K562 (cell line): Measurements from ENCODE around the gene NCCRP1. TPM values are rescaled to one million over a fixed set of nuclear protein-coding genes. Genes with fewer than 3 reads are reported as not detected.

Source experiments
- ATAC-seq: fragments of 200-7000 bp; cut with Tn5 transposase; 3 replicates; pipeline ENCODE4 v1.9.1; 2020; ENCODE audit warnings: moderate library complexity
- BruUV-seq: library from RNA; stranded (reverse); fragments of 400-500 nt; replicated peaks from 2 replicates; lab custom pipeline; 2021; lab: Mats Ljungman, UMichigan
- CTCF ChIA-PET: fragments of 300-600 bp; formaldehyde crosslinking; extraction: SDS; loops from one replicate; lab custom pipeline; 2021; ENCODE audit warnings: low intra/inter-chr PET ratio; lab: Yijun Ruan, JAX
- POLR2A ChIA-PET: fragments of 300-600, 350-650 bp; sonication (Branson Sonifier 250); formaldehyde crosslinking; extraction: SDS; loops from one replicate; lab custom pipeline; 2021; ENCODE audit warnings: antibody characterized with exemption, inconsistent platforms; lab: Yijun Ruan, JAX
- DNase-seq, 4 experiments: peaks; one replicate each; pipeline versions ENCODE4 v3.0.0 to v3.0.0-alpha.2; 2011 to 2018; ENCODE audit warnings: low spot score in 3 of 4, mixed read lengths in 3 of 4; ENCODE audit errors: extremely low read depth in 1 of 4
- FAIRE-seq: peaks from 2 replicates; lab custom pipeline; 2011; peaks lifted over from hg19 to GRCh38; lab: Jason Lieb, UNC
- H2AFZ ChIP-seq: 2 replicates; pipeline ENCODE4 v1.6.0; 2011; ENCODE audit warnings: low read depth, low read length, control low read depth, inconsistent platforms
- H3K27ac ChIP-seq: fragments of 200-600 bp; 3 replicates; pipeline ENCODE4 v1.8.0; 2011; ENCODE audit warnings: low read depth, mild to moderate bottlenecking, control low read depth, inconsistent platforms, low read length, moderate library complexity, mixed read lengths; ENCODE audit errors: extremely low read depth
- H3K27me3 ChIP-seq, 2 experiments: fragments of 300-600 bp in 1 of 2; 2 replicates in 1 of 2; 3 replicates in 1 of 2; pipeline versions ENCODE4 v1.6.0 to v1.8.0; 2011; ENCODE audit warnings: inconsistent platforms in 2 of 2, low read length in 2 of 2, mild to moderate bottlenecking in 1 of 2, mixed read lengths in 1 of 2, moderate library complexity in 1 of 2; ENCODE audit not compliant: control insufficient read depth in 2 of 2, insufficient read depth in 2 of 2
- H3K36me3 ChIP-seq: fragments of 300-600 bp; 3 replicates; pipeline ENCODE4 v1.8.0; 2011; ENCODE audit warnings: mild to moderate bottlenecking, low read length, inconsistent platforms; ENCODE audit not compliant: control insufficient read depth, insufficient read depth
- H3K4me1 ChIP-seq, 2 experiments: fragments of 200-600 bp in 1 of 2; replicated peaks in 1 of 2; 2 replicates in 1 of 2; 3 replicates in 1 of 2; pipeline versions ENCODE4 v1.5.1 to v1.8.0; 2011; ENCODE audit warnings: inconsistent platforms in 2 of 2, low read length in 2 of 2, mild to moderate bottlenecking in 1 of 2, mixed read lengths in 1 of 2, moderate library complexity in 1 of 2; ENCODE audit not compliant: control insufficient read depth in 2 of 2, insufficient read depth in 2 of 2
- H3K4me2 ChIP-seq: 2 replicates; pipeline ENCODE4 v1.6.1; 2011; ENCODE audit warnings: low read length, control low read depth, inconsistent platforms, mixed read lengths; ENCODE audit not compliant: insufficient read depth
- H3K4me3 ChIP-seq: fragments of 200-600 bp; sonication (generic), shearing (Covaris generic); 2 replicates; pipeline ENCODE4 v1.5.1; 2016; ENCODE audit warnings: control low read depth, inconsistent platforms
- H3K79me2 ChIP-seq: fragments of 200-600 bp; 3 replicates; pipeline ENCODE4 v1.8.0; 2011; ENCODE audit warnings: low read length, inconsistent platforms; ENCODE audit not compliant: control insufficient read depth, insufficient read depth
- H3K9ac ChIP-seq, 2 experiments: 2 replicates each; pipeline versions ENCODE4 v1.6.0 to v1.6.1; 2011; ENCODE audit warnings: low read depth in 2 of 2, low read length in 2 of 2, control low read depth in 1 of 2, inconsistent platforms in 1 of 2, mild to moderate bottlenecking in 1 of 2, mixed read lengths in 1 of 2; ENCODE audit not compliant: insufficient read depth in 1 of 2
- H3K9me1 ChIP-seq: one replicate; pipeline ENCODE4 v1.6.0; 2011; ENCODE audit warnings: inconsistent platforms, mild to moderate bottlenecking, low read length, moderate library complexity; ENCODE audit not compliant: control insufficient read depth, insufficient read depth
- H3K9me3 ChIP-seq: replicated peaks from 2 replicates; pipeline ENCODE4 v1.5.1; 2011; ENCODE audit warnings: low read depth, low read length, inconsistent platforms; ENCODE audit not compliant: control insufficient read depth, insufficient read depth
- H4K20me1 ChIP-seq: replicated peaks from 2 replicates; pipeline ENCODE4 v1.6.1; 2011; ENCODE audit warnings: low read length, inconsistent platforms, mixed read lengths; ENCODE audit not compliant: control insufficient read depth, insufficient read depth
- BRF2 ChIP-seq: IDR thresholded peaks from 3 replicates; pipeline ENCODE4 v1.6.1; 2011; ENCODE audit warnings: borderline replicate concordance, mild to moderate bottlenecking; ENCODE audit not compliant: insufficient read length, insufficient read depth
- C11orf30 ChIP-seq: fragments of 450-650 bp; IDR thresholded peaks from 2 replicates; pipeline ENCODE4 v1.6.1; 2016; ENCODE audit warnings: low read depth, mild to moderate bottlenecking
- CBFB ChIP-seq: sonication (generic); formaldehyde crosslinking; IDR thresholded peaks from 2 replicates; pipeline ENCODE4 v1.4.0; 2020; ENCODE audit warnings: mild to moderate bottlenecking, missing genetic modification reagents
- ELF4 ChIP-seq: fragments of 450-650 bp; formaldehyde crosslinking; IDR thresholded peaks from 2 replicates; pipeline ENCODE4 v1.4.0; 2022; ENCODE audit warnings: missing genetic modification characterization
- MBD2 ChIP-seq: sonication (generic); IDR thresholded peaks from 2 replicates; pipeline ENCODE4 v1.6.1; 2016; ENCODE audit warnings: low read depth, borderline replicate concordance
- MCM5 ChIP-seq: fragments of 450-650 bp; IDR thresholded peaks from 2 replicates; pipeline ENCODE4 v1.6.1; 2016; ENCODE audit warnings: low read depth
- RERE ChIP-seq: sonication (generic); formaldehyde crosslinking; IDR thresholded peaks from 2 replicates; pipeline ENCODE4 v1.8.0; 2023; ENCODE audit warnings: missing genetic modification reagents, mild to moderate bottlenecking, borderline replicate concordance
- TCF7L2 ChIP-seq: fragments of 150-350 bp; IDR thresholded peaks from 2 replicates; pipeline ENCODE4 v1.6.1; 2016; ENCODE audit warnings: low read depth, mild to moderate bottlenecking, low read length, moderate library complexity
- ZBTB12 ChIP-seq: fragments of 250-450 bp; sonication (Bioruptor Pico); IDR thresholded peaks from 2 replicates; pipeline ENCODE4 v1.4.0; 2020
- ZFP1 ChIP-seq: fragments of 450-650 bp; formaldehyde crosslinking; IDR thresholded peaks from 2 replicates; pipeline ENCODE4 v1.4.0; 2020; ENCODE audit warnings: mild to moderate bottlenecking, mixed read lengths
- ZNF165 ChIP-seq: fragments of 250-450 bp; sonication (Bioruptor Pico); IDR thresholded peaks from 2 replicates; pipeline ENCODE4 v1.4.0; 2020; ENCODE audit warnings: borderline replicate concordance
- ZNF354B ChIP-seq: fragments of 250-450 bp; sonication (Bioruptor Pico); IDR thresholded peaks from 2 replicates; pipeline ENCODE4 v1.4.0; 2020
- ZNF644 ChIP-seq: fragments of 200-800 bp; sonication (Bioruptor generic); IDR thresholded peaks from 2 replicates; pipeline ENCODE4 v1.6.1; 2016; ENCODE audit warnings: low read depth, missing genetic modification characterization, missing compliant biosample characterization
- WGBS: fragments of 100-300 bp; shearing (Covaris generic); methylation state at CpG from one replicate; pipeline ENCODE4 v1.1.6; 2016; ENCODE audit warnings: low coverage, mixed read lengths; ENCODE audit not compliant: insufficient coverage; ENCODE audit errors: missing lambda C conversion rate; 5-methylcytosine and 5-hydroxymethylcytosine counted together
- in situ Hi-C: fragments of 300-500 bp; cut with MboI; formaldehyde crosslinking; loops from 4 replicates; pipeline ENCODE4 v1.15.0; 2018; ENCODE audit warnings: inconsistent platforms, mixed read lengths
- intact Hi-C: fragments of 100-400 bp; cut with micrococcal nuclease; formaldehyde crosslinking; loops from 2 replicates; pipeline ENCODE4 v1.14.2; 2022
- polyA plus RNA-seq, 8 experiments: library from polyadenylated mRNA; depleted of rRNA in 4 of 8; stranded (reverse) in 5 of 8; unstranded in 3 of 8; fragments of >200 nt; fragmentation: Nextera tagmentation in 2 of 8; fragmentation: Illumina TruSeq in 1 of 8; extraction: Ambion mirVana in 2 of 8; extraction: Trizol in 1 of 8; gene quantifications; 2 replicates each; pipeline versions ENCODE4 v1.2.1 to v1.2.3, GENCODE V29; 2011 to 2014; ENCODE audit warnings: inconsistent platforms in 1 of 8, missing spikeins in 1 of 8
- total RNA-seq, 7 experiments: library from RNA; depleted of rRNA in 6 of 7; stranded (reverse); fragments of >200 nt in 6 of 7; fragmentation: Illumina TruSeq in 2 of 7; extraction: Trizol in 2 of 7; gene quantifications; 2 replicates each; pipeline versions ENCODE4 v1.2.1 to v1.2.3, GENCODE V29; 2011 to 2021; ENCODE audit warnings: low replicate concordance in 1 of 7

NCCRP1 gene
- total and polyA plus RNA-seq, 9 of the 15 experiments (the other 6 are each of a cell fraction or from before 2014, with no cell fraction given) = 0.05 TPM; not detected in 8

- no peaks in the 10 kb centered on the region for H3K79me2 ChIP-seq
- no peak overlapping the region for H3K9ac ChIP-seq
- no TSS peak for BruUV-seq
- no peak for DNase-seq
- H3K4me1 ChIP-seq = peaks cover 12 to 14% of the 10 kb centered on the region in 2 experiments
- no peak for ATAC-seq
- no peak overlapping the region for H3K27ac ChIP-seq
- no peak overlapping the region for H2AFZ ChIP-seq
- WGBS = 29% methylated on average over 6 of the region's 7 CpGs
- no peaks in the 10 kb centered on the region for H3K9me3 ChIP-seq
- ChIA-PET CTCF (no interaction called here), POLR2A (no interaction called here)
- no peak overlapping the region for H3K4me2 ChIP-seq
- intact Hi-C loops = loop anchor here (5.0 kb wide), 1 partner anchor 87 kb away; no protein-coding TSS in a partner anchor
- no peaks in the 10 kb centered on the region for H3K9me1 ChIP-seq
- no peak overlapping the region for H3K4me3 ChIP-seq
- H3K36me3 ChIP-seq = no peaks in the 10 kb centered on the region
- H4K20me1 ChIP-seq = no peaks in the 10 kb centered on the region; the same call in 1 of the 2 replicates
- in situ Hi-C loops = no loop called here
- no peak for FAIRE-seq
- no peaks in the 10 kb centered on the region for H3K27me3 ChIP-seq
- no peak for TF ChIP-seq BRF2
- no peak for TF ChIP-seq ZFP1 (CRISPR knock-in tag)
- TF ChIP-seq ZNF644 = no peak
- TF ChIP-seq RERE (CRISPR knock-in tag) = no peak
- TF ChIP-seq ZNF165 (CRISPR knock-in tag) = no peak
- TF ChIP-seq ZNF354B = no peak
- no peak for TF ChIP-seq ZBTB12 (CRISPR knock-in tag)
- no peak for TF ChIP-seq MCM5
- no peak for TF ChIP-seq CBFB (CRISPR knock-in tag)
- TF ChIP-seq C11orf30 = no peak
- TF ChIP-seq TCF7L2 = no peak
- TF ChIP-seq MBD2 = no peak
- TF ChIP-seq ELF4 (CRISPR knock-in tag) = no peak
These were observed 12.4 kb downstream of the NCCRP1 start for GRCh38 chr19:39209196-39209595.
